C4-2B (cell line): ENCODE data around the gene HBS1L.

ENCODE experiments used
- ZFX ChIP-seq: fragments of 450-650 bp; IDR thresholded peaks from 2 replicates; pipeline ENCODE4 v1.6.1; 2017
- TF ChIP-seq, protein P1 (sequence below): fragments of 450-650 bp; conservative IDR thresholded peaks from 2 replicates; pipeline ENCODE4 v1.5.1; 2017; ENCODE audit warnings: mild to moderate bottlenecking

DNA sequence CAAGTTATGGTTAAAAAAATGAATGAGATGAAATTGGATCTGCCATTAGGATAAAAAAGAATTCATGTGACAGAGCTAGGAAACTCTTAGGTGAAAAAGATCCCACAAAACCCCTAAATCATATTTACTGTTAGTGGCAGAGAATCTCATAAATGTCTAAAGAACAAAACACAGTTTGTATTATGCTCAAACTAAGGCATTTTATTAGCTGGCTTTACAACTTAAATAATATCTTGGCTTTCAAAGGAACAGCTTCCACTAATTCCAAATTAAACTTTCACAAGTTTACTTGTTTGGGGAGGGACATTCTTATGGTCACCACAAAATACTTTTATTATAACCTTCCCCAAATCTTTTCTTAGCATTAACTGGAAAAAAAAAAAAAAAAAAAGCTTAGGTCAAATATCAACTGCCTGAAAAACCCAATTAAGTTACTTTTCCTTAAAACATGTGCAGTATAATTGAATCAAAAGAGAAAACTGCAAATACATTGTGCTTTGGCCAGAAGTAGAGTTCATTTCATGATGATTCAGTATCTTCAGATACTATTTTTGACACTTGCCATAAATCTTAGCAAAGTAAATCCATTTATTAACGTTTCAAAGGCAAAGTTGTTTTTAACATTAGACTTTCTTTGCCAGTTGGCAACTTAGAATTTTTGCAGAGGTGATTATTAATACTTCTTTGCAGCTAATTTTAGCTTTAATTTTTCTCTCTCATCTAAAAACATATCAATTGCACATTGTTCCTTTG, 90.0 kb downstream of the HBS1L start:
- TF ChIP-seq, protein P1, sequence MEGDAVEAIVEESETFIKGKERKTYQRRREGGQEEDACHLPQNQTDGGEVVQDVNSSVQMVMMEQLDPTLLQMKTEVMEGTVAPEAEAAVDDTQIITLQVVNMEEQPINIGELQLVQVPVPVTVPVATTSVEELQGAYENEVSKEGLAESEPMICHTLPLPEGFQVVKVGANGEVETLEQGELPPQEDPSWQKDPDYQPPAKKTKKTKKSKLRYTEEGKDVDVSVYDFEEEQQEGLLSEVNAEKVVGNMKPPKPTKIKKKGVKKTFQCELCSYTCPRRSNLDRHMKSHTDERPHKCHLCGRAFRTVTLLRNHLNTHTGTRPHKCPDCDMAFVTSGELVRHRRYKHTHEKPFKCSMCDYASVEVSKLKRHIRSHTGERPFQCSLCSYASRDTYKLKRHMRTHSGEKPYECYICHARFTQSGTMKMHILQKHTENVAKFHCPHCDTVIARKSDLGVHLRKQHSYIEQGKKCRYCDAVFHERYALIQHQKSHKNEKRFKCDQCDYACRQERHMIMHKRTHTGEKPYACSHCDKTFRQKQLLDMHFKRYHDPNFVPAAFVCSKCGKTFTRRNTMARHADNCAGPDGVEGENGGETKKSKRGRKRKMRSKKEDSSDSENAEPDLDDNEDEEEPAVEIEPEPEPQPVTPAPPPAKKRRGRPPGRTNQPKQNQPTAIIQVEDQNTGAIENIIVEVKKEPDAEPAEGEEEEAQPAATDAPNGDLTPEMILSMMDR, result no peak
- TF ChIP-seq ZFX, result no peak
